Right renal pelvis (tissue), 4 donors: ENCODE results near the gene CAMK2D. TPM values are rescaled to one million over a fixed set of nuclear protein-coding genes. Genes with fewer than 3 reads are reported as not detected.
"Not testable (repeated sequence)": the region's sequence is repeated elsewhere in the genome, so short reads cannot be mapped to it uniquely, and the experiment has no call there.

Source experiments
- DNase-seq, 4 donors: peaks; one replicate each; pipeline ENCODE4 v3.0.0-alpha.2; 2013; ENCODE audit warnings: low read depth in 4 of 4, low spot score in 3 of 4, missing footprints in 1 of 4
- polyA plus RNA-seq, 4 donors: library from polyadenylated mRNA; unstranded; fragments of 120-200 nt; gene quantifications; one replicate each; pipeline ENCODE4 v1.2.1, GENCODE V29; 2013; ENCODE audit not compliant: insufficient read length in 4 of 4

CAMK2D gene
- polyA plus RNA-seq, 4 donors: 74.8 to 89.5 (median 80.9) TPM

- not testable (repeated sequence) for DNase-seq
Observed at GRCh38 chr4:113763923-113764322, 2.4 kb upstream of the CAMK2D start.

GRCh38 chr4:113763029-113763285 lies 1.4 kb upstream of the CAMK2D start:
- DNase-seq: no peak

GRCh38 chr4:113762186-113763028 lies 869 bp upstream of the CAMK2D start:
- DNase-seq: peak; percentile 98 to 99 (median 99)

- peak; percentile 55 to 67 (median 60) for DNase-seq
Observed at GRCh38 chr4:113760795-113761619, 531 bp downstream of the CAMK2D start.

GRCh38 chr4:113760094-113760794 lies 1.3 kb downstream of the CAMK2D start:
- DNase-seq: peak in 3 of 4 donors; percentile 27 to 32 (median 29)

- peak in 2 of 4 donors; percentile 10 to 22 for DNase-seq
Observed at GRCh38 chr4:113759696-113760093, 1.8 kb downstream of the CAMK2D start.

GRCh38 chr4:113758372-113758771 lies 3.2 kb downstream of the CAMK2D start:
- no peak for DNase-seq

- DNase-seq: no peak
Observed at GRCh38 chr4:113757486-113757885, 4.1 kb downstream of the CAMK2D start.

GRCh38 chr4:113756005-113756410 lies 5.5 kb downstream of the CAMK2D start:
- no peak for DNase-seq

GRCh38 chr4:113750734-113751133 lies 10.8 kb downstream of the CAMK2D start:
- DNase-seq: no peak

GRCh38 chr4:113750296-113750695 lies 11.2 kb downstream of the CAMK2D start:
- no peak for DNase-seq

GRCh38 chr4:113749178-113749577 lies 12.4 kb downstream of the CAMK2D start:
- DNase-seq: no peak

GRCh38 chr4:113747949-113748348 lies 13.6 kb downstream of the CAMK2D start:
- no peak for DNase-seq

GRCh38 chr4:113745711-113746110 lies 15.8 kb downstream of the CAMK2D start:
- no peak for DNase-seq

- DNase-seq: no peak
Observed at GRCh38 chr4:113744667-113745240, 16.8 kb downstream of the CAMK2D start.

- no peak for DNase-seq
Observed at GRCh38 chr4:113743690-113744089, 17.8 kb downstream of the CAMK2D start.

GRCh38 chr4:113742643-113743042 lies 18.9 kb downstream of the CAMK2D start:
- DNase-seq: no peak

- no peak for DNase-seq
Observed at GRCh38 chr4:113741956-113742355, 19.6 kb downstream of the CAMK2D start.

- no peak for DNase-seq
Observed at GRCh38 chr4:113740857-113741379, 20.6 kb downstream of the CAMK2D start.

- DNase-seq: no peak
Observed at GRCh38 chr4:113739197-113739596, 22.3 kb downstream of the CAMK2D start.

- DNase-seq: no peak
Observed at GRCh38 chr4:113738251-113738650, 23.3 kb downstream of the CAMK2D start.
